GM21423 (cell line): ENCODE measurements around the gene REV1.

Source experiments
- ATAC-seq: cut with Tn5 transposase; IDR thresholded peaks from one replicate; pipeline ENCODE4 v1.9.1; 2021; ENCODE audit warnings: mild to moderate bottlenecking, moderate library complexity; ENCODE audit not compliant: unreplicated experiment

REV1 gene

GRCh38 chr2:99451280-99451679 is 38.5 kb downstream of the REV1 start:
- no peak for ATAC-seq

- ATAC-seq, result no peak
Measured at GRCh38 chr2:99450199-99450598, 39.6 kb downstream of the REV1 start.

GRCh38 chr2:99448556-99448955 is 41.3 kb downstream of the REV1 start:
- no peak for ATAC-seq

- no peak for ATAC-seq
Measured at GRCh38 chr2:99445065-99445464, 44.8 kb downstream of the REV1 start.

GRCh38 chr2:99444222-99444621 is 45.6 kb downstream of the REV1 start:
- ATAC-seq, result no peak

GRCh38 chr2:99442837-99443236 is 47.0 kb downstream of the REV1 start:
- no peak for ATAC-seq

- no peak for ATAC-seq
Measured at GRCh38 chr2:99439971-99440505, 49.8 kb downstream of the REV1 start.

- ATAC-seq, result no peak
Measured at GRCh38 chr2:99436874-99437273, 52.9 kb downstream of the REV1 start.

- ATAC-seq, result no peak
Measured at GRCh38 chr2:99433340-99433739, 56.5 kb downstream of the REV1 start.

GRCh38 chr2:99431587-99432275 is 58.1 kb downstream of the REV1 start:
- ATAC-seq, result no peak

- no peak for ATAC-seq
Measured at GRCh38 chr2:99430614-99431291, 59.1 kb downstream of the REV1 start.

- ATAC-seq, result no peak
Measured at GRCh38 chr2:99425022-99425421, 64.8 kb downstream of the REV1 start.

- no peak for ATAC-seq
Measured at GRCh38 chr2:99424371-99424770, 65.4 kb downstream of the REV1 start.

GRCh38 chr2:99422599-99422998 is 67.2 kb downstream of the REV1 start:
- no peak for ATAC-seq

- ATAC-seq, result no peak
Measured at GRCh38 chr2:99421469-99421868, 68.3 kb downstream of the REV1 start.

GRCh38 chr2:99420751-99421299 is 69.0 kb downstream of the REV1 start:
- ATAC-seq, result no peak

- no peak for ATAC-seq
Measured at GRCh38 chr2:99420031-99420430, 69.8 kb downstream of the REV1 start.

GRCh38 chr2:99417396-99417795 is 72.4 kb downstream of the REV1 start:
- no peak for ATAC-seq

- no peak for ATAC-seq
Measured at GRCh38 chr2:99414566-99414965, 75.3 kb downstream of the REV1 start.

- no peak for ATAC-seq
Measured at GRCh38 chr2:99410276-99410675, 79.5 kb downstream of the REV1 start.

GRCh38 chr2:99406137-99406536 is 83.7 kb downstream of the REV1 start:
- ATAC-seq, result no peak
